Measurements from ENCODE around the gene FGF22.

Gene FGF22

GRCh38 chr19:644789-645188 lies 5.1 kb downstream of the FGF22 start:
- TF ChIP-seq, protein P1, sequence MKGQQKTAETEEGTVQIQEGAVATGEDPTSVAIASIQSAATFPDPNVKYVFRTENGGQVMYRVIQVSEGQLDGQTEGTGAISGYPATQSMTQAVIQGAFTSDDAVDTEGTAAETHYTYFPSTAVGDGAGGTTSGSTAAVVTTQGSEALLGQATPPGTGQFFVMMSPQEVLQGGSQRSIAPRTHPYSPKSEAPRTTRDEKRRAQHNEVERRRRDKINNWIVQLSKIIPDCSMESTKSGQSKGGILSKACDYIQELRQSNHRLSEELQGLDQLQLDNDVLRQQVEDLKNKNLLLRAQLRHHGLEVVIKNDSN (IDR thresholded peaks at IDR 0.05) = no peak
- no peak for TF ChIP-seq CREB1 (IDR thresholded peaks at IDR 0.05; ENCODE audit: low read depth)
- no peak for TF ChIP-seq FOXM1 (IDR thresholded peaks at IDR 0.05; ENCODE audit: borderline replicate concordance, low read depth)
- TF ChIP-seq TCF12 (IDR thresholded peaks at IDR 0.05; ENCODE audit: low read depth) = no peak
- no peak for TF ChIP-seq EGR1 (IDR thresholded peaks at IDR 0.05)
- TF ChIP-seq RAD21 (IDR thresholded peaks at IDR 0.05; ENCODE audit: low read depth) = no peak

GRCh38 chr19:645912-646778 lies 6.5 kb downstream of the FGF22 start:
- TF ChIP-seq TAF1 (IDR thresholded peaks at IDR 0.05; ENCODE audit: low read depth) (no peak), RAD21 (IDR thresholded peaks at IDR 0.05; ENCODE audit: low read depth) (no peak), MAX (IDR thresholded peaks at IDR 0.05) (no peak), CREB1 (IDR thresholded peaks at IDR 0.05; ENCODE audit: low read depth) (no peak), ZBTB7A (IDR thresholded peaks at IDR 0.05; ENCODE audit: low read depth) (no peak), EGR1 (IDR thresholded peaks at IDR 0.05) (no peak), TCF12 (IDR thresholded peaks at IDR 0.05; ENCODE audit: low read depth) (no peak), NFIC (IDR thresholded peaks at IDR 0.05) (no peak), TEAD4 (IDR thresholded peaks at IDR 0.05) (no peak), YY1 (IDR thresholded peaks at IDR 0.05; ENCODE audit: low read depth) (no peak), CEBPB (IDR thresholded peaks at IDR 0.05) (no peak), REST (IDR thresholded peaks at IDR 0.05; ENCODE audit: low read depth) (no peak), EP300 (IDR thresholded peaks at IDR 0.05; ENCODE audit: borderline replicate concordance) (no peak), FOXM1 (IDR thresholded peaks at IDR 0.05; ENCODE audit: borderline replicate concordance, low read depth) (no peak)
- TF ChIP-seq, protein P1 (IDR thresholded peaks at IDR 0.05) = no peak

- TF ChIP-seq, protein P1 (IDR thresholded peaks at IDR 0.05) = no peak
- no peak for TF ChIP-seq ZBTB7A (IDR thresholded peaks at IDR 0.05; ENCODE audit: low read depth)
- no peak for TF ChIP-seq TCF12 (IDR thresholded peaks at IDR 0.05; ENCODE audit: low read depth)
- no peak for TF ChIP-seq YY1 (IDR thresholded peaks at IDR 0.05; ENCODE audit: low read depth)
- no peak for TF ChIP-seq EGR1 (IDR thresholded peaks at IDR 0.05)
- no peak for TF ChIP-seq NFIC (IDR thresholded peaks at IDR 0.05)
- TF ChIP-seq RAD21 (IDR thresholded peaks at IDR 0.05; ENCODE audit: low read depth) = no peak
- no peak for TF ChIP-seq CEBPB (IDR thresholded peaks at IDR 0.05)
- no peak for TF ChIP-seq REST (IDR thresholded peaks at IDR 0.05; ENCODE audit: low read depth)
- TF ChIP-seq FOXM1 (IDR thresholded peaks at IDR 0.05; ENCODE audit: borderline replicate concordance, low read depth) = no peak
- no peak for TF ChIP-seq TAF1 (IDR thresholded peaks at IDR 0.05; ENCODE audit: low read depth)
- no peak for TF ChIP-seq MAX (IDR thresholded peaks at IDR 0.05)
- no peak for TF ChIP-seq EP300 (IDR thresholded peaks at IDR 0.05; ENCODE audit: borderline replicate concordance)
- no peak for TF ChIP-seq TEAD4 (IDR thresholded peaks at IDR 0.05)
- TF ChIP-seq CREB1 (IDR thresholded peaks at IDR 0.05; ENCODE audit: low read depth) = no peak
Measured at GRCh38 chr19:646779-647565, 7.3 kb downstream of the FGF22 start.

GRCh38 chr19:647566-648284 lies 8.0 kb downstream of the FGF22 start:
- TF ChIP-seq EP300 (IDR thresholded peaks at IDR 0.05; ENCODE audit: borderline replicate concordance) (no peak), EGR1 (IDR thresholded peaks at IDR 0.05) (no peak), FOXM1 (IDR thresholded peaks at IDR 0.05; ENCODE audit: borderline replicate concordance, low read depth) (no peak), RAD21 (IDR thresholded peaks at IDR 0.05; ENCODE audit: low read depth) (no peak), REST (IDR thresholded peaks at IDR 0.05; ENCODE audit: low read depth) (no peak), MAX (IDR thresholded peaks at IDR 0.05) (no peak), TAF1 (IDR thresholded peaks at IDR 0.05; ENCODE audit: low read depth) (no peak), NFIC (IDR thresholded peaks at IDR 0.05) (no peak)
- TF ChIP-seq, protein P1 (IDR thresholded peaks at IDR 0.05) = no peak
